Epithelial cell of alveolus of lung (primary cell): Measurements from ENCODE around the gene SNRNP40. TPM values are rescaled to one million over a fixed set of nuclear protein-coding genes. Genes with fewer than 3 reads are reported as not detected.

ENCODE experiments used
- total RNA-seq: library from RNA; depleted of rRNA; stranded (reverse); fragments of >200 nt; gene quantifications from 2 replicates; pipeline ENCODE4 v1.2.1, GENCODE V29; 2015

The SNRNP40 gene
- total RNA-seq, result 58.4 and 74.6 TPM in 2 replicates

GRCh38 chr1:31296486-31297276 is at the start of gene SNRNP40, which contains the start of gene ZCCHC17:
SNRNP40 (minus strand) TSS chr1:31296788; CDS start chr1:31296751, 37 bp downstream.
ZCCHC17 (plus strand) TSS chr1:31297032; CDS start chr1:31310099, 13,067 bp downstream.

GRCh38 chr1:31239653-31240241 is 56.8 kb downstream of the SNRNP40 start, which contains the start of gene NKAIN1:
NKAIN1 (minus strand) TSS chr1:31239887; CDS start chr1:31239547, 340 bp downstream.

Other genes starting within 250 kb of the SNRNP40 start
- 65.8 and 70.6 TPM in 2 replicates for gene PUM1, start 231.1 kb downstream of the SNRNP40 start, total RNA-seq
- 0.26 TPM in 1 of 2 replicates, not detected in the other for gene NKAIN1, start 56.9 kb downstream of the SNRNP40 start, total RNA-seq
- gene ZCCHC17, start 244 bp upstream of the SNRNP40 start, total RNA-seq, result 30.7 and 44.0 TPM in 2 replicates
- 109 TPM in 1 of 2 replicates, not detected in the other for gene FABP3, start 76.3 kb upstream of the SNRNP40 start, total RNA-seq
- 27.8 and 72.1 TPM in 2 replicates for gene SERINC2, start 116.4 kb upstream of the SNRNP40 start, total RNA-seq